KMS-11 (cell line): ENCODE data around the gene WDTC1.

Experiments used
- H2AFZ ChIP-seq: fragments of 200-600 bp; sonication (generic); 2 replicates; pipeline ENCODE4 v1.6.1; 2016; ENCODE audit warnings: antibody characterized with exemption, mixed run types, low read depth
- H3K27ac ChIP-seq: fragments of 200-600 bp; sonication (generic); 2 replicates; pipeline ENCODE4 v1.6.1; 2016; ENCODE audit warnings: mild to moderate bottlenecking, mixed run types
- H3K27me3 ChIP-seq: fragments of 200-600 bp; sonication (generic); 2 replicates; pipeline ENCODE4 v1.6.1; 2017; ENCODE audit warnings: mild to moderate bottlenecking, low read depth, mixed run types, moderate library complexity; ENCODE audit not compliant: insufficient read depth
- H3K36me3 ChIP-seq: fragments of 200-600 bp; sonication (generic); 2 replicates; pipeline ENCODE4 v1.6.1; 2017; ENCODE audit warnings: mild to moderate bottlenecking, mixed run types; ENCODE audit not compliant: insufficient read depth
- H3K4me1 ChIP-seq: fragments of 200-600 bp; sonication (generic); 2 replicates; pipeline ENCODE4 v1.6.1; 2016; ENCODE audit warnings: mild to moderate bottlenecking, low read depth, mixed run types; ENCODE audit not compliant: poor library complexity, severe bottlenecking
- H3K4me2 ChIP-seq: fragments of 200-600 bp; sonication (generic); 2 replicates; pipeline ENCODE4 v1.7.0; 2016; ENCODE audit warnings: mild to moderate bottlenecking, mixed run types
- H3K4me3 ChIP-seq: fragments of 200-600 bp; sonication (generic); IDR thresholded peaks from 2 replicates; pipeline ENCODE4 v1.6.1; 2017; ENCODE audit warnings: low read depth, low read length, mixed read lengths; ENCODE audit not compliant: insufficient read depth
- H3K79me2 ChIP-seq: fragments of 200-600 bp; sonication (generic); 2 replicates; pipeline ENCODE4 v1.6.1; 2016; ENCODE audit warnings: low read depth, mixed run types; ENCODE audit not compliant: insufficient read depth
- H3K9ac ChIP-seq: fragments of 200-600 bp; sonication (generic); 2 replicates; pipeline ENCODE4 v1.6.1; 2016; ENCODE audit warnings: mild to moderate bottlenecking, mixed run types
- H4K20me1 ChIP-seq: fragments of 200-600 bp; sonication (generic); 2 replicates; pipeline ENCODE4 v1.6.1; 2016; ENCODE audit warnings: mild to moderate bottlenecking, mixed run types; ENCODE audit not compliant: insufficient read depth
- TF ChIP-seq, protein P1 (sequence below): fragments of 200-600 bp; sonication (generic); conservative IDR thresholded peaks from 2 replicates; pipeline ENCODE4 v1.6.1; 2017; ENCODE audit warnings: low read depth, mild to moderate bottlenecking, antibody characterized with exemption, low read length, moderate library complexity, mixed read lengths

The WDTC1 gene

DNA sequence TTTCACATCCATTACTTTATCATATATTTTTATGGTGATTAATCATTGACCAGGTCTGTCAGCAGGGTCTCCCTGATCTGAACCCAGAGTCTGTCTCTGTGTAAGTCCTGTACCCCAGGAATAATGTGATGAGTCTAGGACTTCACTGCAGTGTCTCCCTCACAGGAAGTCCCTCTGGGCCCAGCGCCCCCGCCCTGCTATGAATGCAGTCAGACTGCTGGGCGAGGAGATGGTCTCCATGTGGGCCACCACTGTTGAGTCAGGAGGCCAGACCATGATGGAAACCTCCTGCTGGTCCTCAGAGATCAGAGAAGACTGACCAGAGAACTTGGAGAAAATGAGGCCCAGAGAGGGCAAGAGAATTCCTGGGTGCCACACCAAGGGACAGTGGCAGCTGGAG, 97.0 kb downstream of the WDTC1 start:
- no peak overlapping the region for H3K27ac ChIP-seq
- no peaks in the 10 kb centered on the region for H3K27me3 ChIP-seq
- no peaks in the 10 kb centered on the region for H3K4me1 ChIP-seq
- no peak overlapping the region for H3K4me2 ChIP-seq
- H3K9ac ChIP-seq, result no peak overlapping the region
- TF ChIP-seq, protein P1, sequence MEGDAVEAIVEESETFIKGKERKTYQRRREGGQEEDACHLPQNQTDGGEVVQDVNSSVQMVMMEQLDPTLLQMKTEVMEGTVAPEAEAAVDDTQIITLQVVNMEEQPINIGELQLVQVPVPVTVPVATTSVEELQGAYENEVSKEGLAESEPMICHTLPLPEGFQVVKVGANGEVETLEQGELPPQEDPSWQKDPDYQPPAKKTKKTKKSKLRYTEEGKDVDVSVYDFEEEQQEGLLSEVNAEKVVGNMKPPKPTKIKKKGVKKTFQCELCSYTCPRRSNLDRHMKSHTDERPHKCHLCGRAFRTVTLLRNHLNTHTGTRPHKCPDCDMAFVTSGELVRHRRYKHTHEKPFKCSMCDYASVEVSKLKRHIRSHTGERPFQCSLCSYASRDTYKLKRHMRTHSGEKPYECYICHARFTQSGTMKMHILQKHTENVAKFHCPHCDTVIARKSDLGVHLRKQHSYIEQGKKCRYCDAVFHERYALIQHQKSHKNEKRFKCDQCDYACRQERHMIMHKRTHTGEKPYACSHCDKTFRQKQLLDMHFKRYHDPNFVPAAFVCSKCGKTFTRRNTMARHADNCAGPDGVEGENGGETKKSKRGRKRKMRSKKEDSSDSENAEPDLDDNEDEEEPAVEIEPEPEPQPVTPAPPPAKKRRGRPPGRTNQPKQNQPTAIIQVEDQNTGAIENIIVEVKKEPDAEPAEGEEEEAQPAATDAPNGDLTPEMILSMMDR, result no peak
- H3K4me3 ChIP-seq, result no peak overlapping the region
- H3K79me2 ChIP-seq, result peaks cover 30% of the 10 kb centered on the region
- no peaks in the 10 kb centered on the region for H4K20me1 ChIP-seq
- H2AFZ ChIP-seq, result no peak overlapping the region
- H3K36me3 ChIP-seq, result no peaks in the 10 kb centered on the region

DNA sequence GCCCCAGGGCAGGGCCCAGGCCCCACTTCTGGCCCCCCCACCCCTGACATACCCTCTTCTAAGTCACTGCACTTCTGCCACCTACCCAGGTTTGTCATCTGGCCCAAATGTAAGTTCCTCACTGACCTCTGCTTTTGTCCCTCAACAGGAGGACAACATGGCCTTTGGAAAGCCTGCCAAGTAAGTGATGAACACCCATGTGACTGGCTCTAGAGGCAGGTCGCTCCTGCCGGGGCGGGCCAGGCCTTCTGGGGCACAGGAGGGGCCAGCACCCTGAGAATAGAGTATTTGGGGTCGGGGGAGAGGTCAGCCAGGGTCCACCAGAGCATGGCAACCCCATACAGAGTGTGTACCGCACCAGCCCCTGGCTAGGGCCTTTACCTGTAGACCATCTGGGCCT, 97.5 kb downstream of the WDTC1 start:
- no peak overlapping the region for H3K9ac ChIP-seq
- H3K36me3 ChIP-seq, result no peaks in the 10 kb centered on the region
- no peaks in the 10 kb centered on the region for H3K4me1 ChIP-seq
- H3K79me2 ChIP-seq, result peaks cover 25% of the 10 kb centered on the region
- H4K20me1 ChIP-seq, result no peaks in the 10 kb centered on the region
- no peak overlapping the region for H3K4me3 ChIP-seq
- no peaks in the 10 kb centered on the region for H3K27me3 ChIP-seq
- TF ChIP-seq, protein P1, result no peak
- no peak overlapping the region for H3K4me2 ChIP-seq
- H2AFZ ChIP-seq, result no peak overlapping the region
- H3K27ac ChIP-seq, result no peak overlapping the region

DNA sequence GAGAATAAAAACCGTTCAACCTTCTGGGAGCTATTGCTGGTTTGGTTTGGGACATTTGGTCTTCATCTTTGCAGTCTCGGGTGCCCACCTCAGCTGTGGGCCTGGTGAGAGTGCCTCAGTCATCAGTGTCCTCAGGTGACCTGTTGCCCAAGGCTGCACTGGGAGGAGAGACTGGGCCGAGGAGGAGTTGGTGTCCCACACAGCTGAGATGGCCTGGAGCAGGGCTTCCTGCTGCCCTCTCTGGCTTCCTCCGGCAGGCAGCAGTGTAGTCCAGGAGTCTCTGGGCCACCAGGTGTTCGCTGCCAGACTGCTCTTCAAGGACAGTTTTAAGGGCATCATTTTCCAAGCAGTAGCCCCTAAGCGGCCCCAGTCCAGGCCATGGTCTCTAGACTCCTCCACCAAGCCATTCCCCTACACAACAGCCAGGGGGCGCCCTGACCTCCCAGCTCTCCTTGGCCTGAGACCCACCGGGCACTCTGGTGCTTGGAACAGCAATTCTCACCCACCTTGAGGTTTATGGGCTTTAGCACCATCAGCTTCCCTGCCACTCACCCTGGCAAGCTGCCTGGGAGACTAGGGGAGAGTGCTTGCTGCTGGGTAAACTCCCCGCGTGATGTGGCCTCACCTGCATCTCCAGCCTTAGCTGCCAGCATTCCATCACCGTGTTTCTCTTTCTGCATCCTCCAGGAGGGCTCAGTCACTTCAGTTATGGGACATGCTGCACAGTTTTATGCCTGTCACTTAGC, 98.3 kb downstream of the WDTC1 start:
- Histone ChIP-seq H2AFZ (no peak overlapping the region), H3K27me3 (no peaks in the 10 kb centered on the region), H3K4me1 (no peaks in the 10 kb centered on the region), H3K79me2 (peaks cover 18% of the 10 kb centered on the region), H3K4me2 (no peak overlapping the region), H3K4me3 (no peak overlapping the region), H4K20me1 (no peaks in the 10 kb centered on the region), H3K9ac (no peak overlapping the region), H3K36me3 (no peaks in the 10 kb centered on the region), H3K27ac (no peak overlapping the region)
- TF ChIP-seq, protein P1, result peak; percentile 85

DNA sequence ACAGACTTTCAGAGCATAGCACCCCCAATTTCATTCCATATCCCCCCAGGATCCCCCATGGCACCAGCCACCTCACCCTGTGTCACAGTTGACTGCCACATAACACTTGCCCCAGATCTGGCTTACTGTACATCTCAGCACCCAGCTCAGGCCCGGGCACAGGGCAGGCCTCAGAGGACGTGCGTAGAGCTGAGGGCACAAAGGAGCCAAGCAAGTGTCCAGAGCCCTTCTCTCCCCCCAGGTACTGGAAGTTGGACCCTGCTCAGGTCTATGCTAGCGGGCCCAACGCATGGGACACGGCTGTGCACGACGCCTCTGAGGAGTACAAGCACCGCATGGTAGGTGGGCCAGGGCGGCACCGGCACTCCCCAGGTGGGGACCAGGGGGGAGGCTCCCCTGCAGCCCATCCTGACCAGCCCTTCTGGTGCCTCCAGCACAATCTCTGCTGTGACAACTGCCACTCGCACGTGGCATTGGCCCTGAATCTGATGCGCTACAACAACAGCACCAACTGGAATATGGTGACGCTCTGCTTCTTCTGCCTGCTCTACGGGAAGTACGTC, 99.4 kb downstream of the WDTC1 start:
- H3K4me2 ChIP-seq, result no peak overlapping the region
- H3K4me1 ChIP-seq, result no peaks in the 10 kb centered on the region
- no peaks in the 10 kb centered on the region for H3K36me3 ChIP-seq
- no peak overlapping the region for H3K27ac ChIP-seq
- H3K9ac ChIP-seq, result no peak overlapping the region
- no peaks in the 10 kb centered on the region for H4K20me1 ChIP-seq
- H2AFZ ChIP-seq, result no peak overlapping the region
- peaks cover 7% of the 10 kb centered on the region; the same call in 1 of the 2 replicates for H3K79me2 ChIP-seq
- no peak overlapping the region for H3K4me3 ChIP-seq
- TF ChIP-seq, protein P1, result no peak
- no peaks in the 10 kb centered on the region for H3K27me3 ChIP-seq
